Tibial nerve (tissue), 3 donors: ENCODE data around the gene CDH13.

Source experiments
- CTCF ChIP-seq, 5 experiments: fragments of 200-600 bp in 3 of 5; fragments of 450-650 bp in 2 of 5; sonication (generic) in 3 of 5; IDR thresholded peaks; one replicate each; pipeline ENCODE4 v1.5.1; 2016 to 2019; ENCODE audit warnings: antibody characterized with exemption in 5 of 5, mild to moderate bottlenecking in 3 of 5, moderate library complexity in 2 of 5
- POLR2A ChIP-seq, 2 donors: fragments of 450-650 bp; IDR thresholded peaks; one replicate each; pipeline ENCODE4 v1.6.1; 2017; ENCODE audit warnings: antibody characterized with exemption in 2 of 2, mild to moderate bottlenecking in 2 of 2, moderate library complexity in 2 of 2

DNA sequence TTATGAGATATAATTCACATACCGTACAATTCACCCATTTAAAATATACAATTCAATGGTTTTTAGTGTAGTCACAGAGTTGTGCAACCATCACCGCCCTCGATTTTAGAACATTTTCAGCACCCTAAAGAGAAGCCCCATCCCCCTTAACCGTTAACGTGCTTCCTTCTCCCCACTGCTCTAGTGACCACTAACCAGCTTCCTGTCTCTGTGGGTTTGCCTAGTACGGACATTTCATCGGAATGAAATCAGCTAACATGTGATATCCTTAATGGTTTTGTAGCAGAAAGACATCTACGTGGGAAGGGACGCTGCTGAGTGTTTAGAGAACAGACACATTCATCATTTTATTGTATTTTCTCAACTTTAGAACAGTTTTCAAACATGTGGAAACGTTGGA lies 1100.2 kb downstream of the CDH13 start:
- TF ChIP-seq CTCF (IDR thresholded peaks at IDR 0.05) = no peak
- TF ChIP-seq POLR2A (IDR thresholded peaks at IDR 0.05) = no peak
